GM18867 (cell line): ENCODE results near the gene TAPBPL.

Experiments used
- ATAC-seq: cut with Tn5 transposase; IDR thresholded peaks from one replicate; pipeline ENCODE4 v1.9.1; 2021; ENCODE audit warnings: mild to moderate bottlenecking, moderate library complexity; ENCODE audit not compliant: unreplicated experiment

TAPBPL gene

DNA sequence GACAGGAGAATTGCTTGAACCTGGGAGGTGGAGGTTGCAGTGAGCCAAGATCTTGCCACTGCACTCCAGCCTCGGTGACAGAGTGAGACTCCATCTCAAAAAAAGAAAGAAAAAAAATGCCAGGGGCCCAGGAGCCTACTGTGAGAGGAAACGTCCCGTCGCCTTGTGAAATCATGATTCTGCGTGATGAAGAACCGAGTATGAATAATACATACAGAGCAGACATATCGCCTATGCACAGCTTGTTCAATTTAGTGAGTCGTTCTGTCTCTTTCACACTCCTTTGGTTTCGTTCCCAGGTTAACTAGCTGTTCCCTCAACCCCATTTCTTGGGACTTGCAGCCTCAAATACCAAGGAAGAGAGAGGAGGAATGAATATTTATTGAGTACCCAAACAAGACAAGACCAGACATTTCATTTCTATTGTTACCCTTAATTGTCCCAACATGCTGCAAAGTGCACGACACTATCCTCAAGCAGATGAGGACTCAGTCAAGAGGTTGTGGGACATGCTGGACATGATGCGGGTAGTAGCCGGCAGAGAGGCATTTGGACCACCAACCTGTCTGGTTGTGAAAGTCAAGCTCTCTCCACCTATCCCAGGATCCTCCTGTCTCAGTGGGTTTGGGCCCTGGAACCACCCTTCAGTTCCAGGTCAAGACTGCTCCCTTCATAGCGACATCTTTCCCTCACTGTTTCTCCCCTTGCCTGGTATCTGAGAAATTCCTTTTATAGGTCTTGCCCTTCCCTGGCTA, 15.7 kb upstream of the TAPBPL start:
- no peak for ATAC-seq

DNA sequence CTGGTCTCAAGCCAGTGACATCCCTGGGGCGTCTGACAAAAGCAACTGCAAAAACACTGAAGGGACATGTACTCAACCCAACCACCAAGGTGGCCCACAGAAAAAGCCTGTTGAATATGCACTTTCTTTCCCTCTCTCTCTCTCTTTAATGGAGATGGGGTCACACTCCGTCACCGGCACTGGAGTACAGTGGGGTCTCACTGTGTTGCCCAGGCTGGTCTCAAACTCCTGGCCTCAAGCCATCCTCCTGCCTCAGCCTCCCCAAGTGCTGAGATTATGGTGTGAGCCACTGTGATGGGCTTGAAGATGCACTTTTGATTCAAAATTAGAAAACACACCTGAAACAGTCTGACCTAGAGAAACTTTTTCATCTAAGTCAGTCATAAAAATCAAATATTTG, 14.3 kb upstream of the TAPBPL start:
- no peak for ATAC-seq

DNA sequence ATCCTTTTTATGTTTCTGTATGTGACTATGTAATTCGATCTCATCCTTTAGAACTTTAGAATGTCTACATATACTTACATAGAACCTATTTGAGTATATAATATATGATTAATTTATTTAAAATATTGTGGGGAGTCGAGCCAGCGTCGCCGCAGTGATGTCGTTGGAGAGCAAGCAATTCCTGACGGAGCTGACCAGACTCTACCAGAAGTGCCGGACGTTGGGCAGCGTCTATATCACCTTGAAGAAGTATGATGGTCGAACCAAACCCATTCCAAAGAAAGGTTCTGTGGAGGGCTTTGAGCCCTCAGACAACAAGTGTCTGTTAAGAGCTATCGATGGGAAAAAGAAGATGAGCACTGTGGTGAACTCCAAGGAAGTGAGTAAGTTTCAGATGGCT, 13.5 kb upstream of the TAPBPL start:
- ATAC-seq: no peak

DNA sequence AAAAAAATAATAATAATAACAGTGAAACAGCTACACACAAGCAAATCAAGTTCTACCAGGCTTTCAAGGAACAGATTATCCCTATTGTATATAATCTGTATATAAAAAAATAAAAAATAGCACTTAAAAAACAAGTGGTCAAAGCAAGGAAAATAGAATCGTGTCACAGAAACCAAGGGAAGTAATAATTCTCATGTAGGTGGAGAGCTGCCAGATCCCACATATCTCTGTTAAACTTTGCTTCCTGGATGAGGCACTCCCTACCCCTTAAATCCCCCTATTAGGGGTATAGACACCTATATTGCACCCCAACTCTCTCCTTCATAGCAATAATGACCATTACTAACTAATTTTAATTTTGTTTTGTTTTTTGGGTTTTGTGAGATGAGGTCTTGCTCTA, 11.5 kb upstream of the TAPBPL start:
- ATAC-seq: no peak

DNA sequence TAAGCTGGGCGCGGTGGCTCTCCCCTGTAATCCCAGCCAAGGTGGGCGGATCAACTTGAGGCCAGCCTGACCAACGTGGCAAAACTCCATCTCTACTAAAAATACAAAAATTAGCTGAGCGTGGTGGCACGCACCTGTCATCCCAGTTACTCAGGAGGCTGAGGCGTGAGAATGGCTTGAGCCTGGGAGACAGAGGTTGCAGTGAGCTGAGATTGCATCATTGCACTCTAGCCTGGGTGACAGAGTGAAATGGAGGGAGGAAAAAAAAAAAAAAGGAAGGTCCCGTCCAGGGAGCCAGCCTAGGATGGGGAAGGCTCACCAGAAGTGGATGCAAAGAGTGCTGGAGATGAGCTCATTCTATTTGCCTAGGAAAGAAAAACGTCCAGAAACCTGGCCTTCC, 9.0 kb upstream of the TAPBPL start:
- no peak for ATAC-seq

DNA sequence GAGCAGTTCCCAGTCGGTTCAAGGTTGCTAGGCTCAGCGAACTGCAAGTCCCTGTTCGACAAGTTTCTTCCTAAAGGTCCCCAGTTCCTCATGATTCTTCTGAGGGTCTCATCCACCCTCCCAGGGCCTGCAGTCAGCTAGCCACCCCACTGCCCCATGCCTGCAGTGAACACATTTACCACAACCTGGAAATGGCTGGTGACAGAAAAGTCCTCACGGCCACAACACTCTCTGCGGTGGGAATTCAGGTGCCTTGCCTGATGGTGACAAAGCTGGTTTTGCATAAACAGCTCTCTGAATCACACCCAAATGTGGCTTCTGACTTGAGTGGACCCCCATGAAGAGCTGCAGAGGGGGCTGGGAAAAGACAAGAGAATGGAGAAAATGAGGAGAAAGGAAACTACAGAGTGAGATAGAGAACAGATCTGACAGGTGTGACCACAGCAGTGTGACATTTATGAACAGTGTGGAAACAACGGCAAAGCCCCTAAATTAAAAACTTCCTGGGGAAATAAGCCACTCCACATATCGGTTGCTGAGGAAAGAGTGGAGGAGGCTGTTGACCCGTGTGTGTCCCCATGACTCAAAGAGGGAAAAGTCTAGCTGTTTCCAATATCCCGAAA, 8.4 kb upstream of the TAPBPL start:
- peak; percentile 36 for ATAC-seq

DNA sequence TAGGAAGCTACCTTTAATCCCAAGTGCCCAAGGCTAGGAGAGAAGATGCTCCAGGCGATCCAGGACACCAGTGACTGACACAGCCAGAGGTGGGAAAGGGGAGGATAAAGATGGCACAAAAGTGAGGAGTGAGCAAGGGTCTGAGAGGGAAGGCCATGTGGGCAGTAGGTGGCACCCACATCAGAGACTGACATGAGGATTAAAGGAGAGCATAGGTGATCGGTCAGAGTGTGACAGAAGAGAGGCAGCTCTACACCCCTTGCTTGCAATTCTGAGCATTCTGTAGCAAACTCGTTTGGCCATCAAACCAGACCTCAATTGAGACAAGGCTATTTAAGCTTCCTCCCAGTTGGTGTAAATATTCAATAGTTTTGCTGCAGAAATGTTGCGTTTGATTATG, 7.8 kb upstream of the TAPBPL start:
- no peak for ATAC-seq

DNA sequence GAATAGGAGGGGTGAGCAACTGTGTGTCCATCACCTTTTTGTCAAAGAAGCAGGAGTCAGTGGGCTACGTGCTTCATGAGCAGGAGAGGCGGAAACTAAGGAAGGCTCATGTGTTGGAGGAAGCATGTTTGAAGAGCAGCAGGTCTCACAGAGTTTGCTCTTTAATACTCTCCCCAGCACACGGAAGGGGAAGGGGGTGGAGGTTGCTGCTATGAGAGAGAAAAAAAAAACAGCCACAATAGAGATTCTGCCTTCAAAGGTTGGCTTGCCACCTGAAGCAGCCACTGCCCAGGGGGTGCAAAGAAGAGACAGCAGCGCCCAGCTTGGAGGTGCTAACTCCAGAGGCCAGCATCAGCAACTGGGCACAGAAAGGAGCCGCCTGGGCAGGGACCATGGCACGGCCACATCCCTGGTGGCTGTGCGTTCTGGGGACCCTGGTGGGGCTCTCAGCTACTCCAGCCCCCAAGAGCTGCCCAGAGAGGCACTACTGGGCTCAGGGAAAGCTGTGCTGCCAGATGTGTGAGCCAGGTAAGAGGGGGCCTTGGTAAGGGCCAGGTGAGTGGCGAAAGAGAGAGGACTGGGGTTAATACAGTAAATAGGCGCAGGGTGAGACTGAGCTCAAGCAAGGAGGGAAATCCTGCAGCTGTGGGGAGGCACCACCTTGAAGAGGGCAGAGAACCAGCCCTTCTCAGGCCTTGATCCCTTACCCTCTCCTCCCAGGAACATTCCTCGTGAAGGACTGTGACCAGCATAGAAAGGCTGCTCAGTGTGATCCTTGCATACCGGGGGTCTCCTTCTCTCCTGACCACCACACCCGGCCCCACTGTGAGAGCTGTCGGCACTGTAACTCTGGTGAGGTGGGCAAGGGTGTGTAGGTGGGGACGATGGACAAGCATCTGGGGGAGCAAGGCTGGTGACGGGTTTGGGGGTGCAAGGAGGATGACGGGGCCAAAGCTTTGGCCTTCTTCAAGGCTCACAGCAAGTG, 6.8 kb upstream of the TAPBPL start, which contains the start of gene CD27:
TSS of gene CD27 (plus strand) at position 252 of the 985 bp plus-strand sequence. CDS start at position 393, 141 bp downstream.
- no peak for ATAC-seq

DNA sequence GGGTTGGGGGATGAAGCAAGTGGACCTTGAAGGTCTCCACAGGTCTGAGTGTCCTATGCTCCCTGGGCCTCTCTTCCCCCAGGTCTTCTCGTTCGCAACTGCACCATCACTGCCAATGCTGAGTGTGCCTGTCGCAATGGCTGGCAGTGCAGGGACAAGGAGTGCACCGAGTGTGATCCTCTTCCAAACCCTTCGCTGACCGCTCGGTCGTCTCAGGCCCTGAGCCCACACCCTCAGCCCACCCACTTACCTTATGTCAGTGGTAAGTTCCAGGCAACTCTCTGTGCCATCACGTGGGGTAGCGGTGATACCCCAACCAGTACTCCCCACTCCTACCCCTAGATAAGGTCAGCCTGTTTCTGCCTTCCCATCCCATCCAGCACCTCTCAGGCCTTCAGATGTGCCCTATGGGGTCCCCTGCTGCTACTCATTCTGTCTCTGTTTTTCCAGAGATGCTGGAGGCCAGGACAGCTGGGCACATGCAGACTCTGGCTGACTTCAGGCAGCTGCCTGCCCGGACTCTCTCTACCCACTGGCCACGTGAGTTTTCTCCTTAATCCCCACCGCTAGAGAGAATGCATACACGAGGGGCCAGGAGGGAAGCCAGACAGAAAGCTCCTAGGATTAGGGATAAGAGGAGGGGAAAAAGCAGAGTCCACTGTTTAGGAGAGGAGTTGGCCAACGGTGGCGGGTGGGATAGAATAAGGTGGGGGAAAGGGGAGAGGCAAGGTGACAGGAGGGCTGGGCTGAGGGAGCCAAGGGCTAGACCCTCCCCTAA, 1.6 kb upstream of the TAPBPL start:
- no peak for ATAC-seq

DNA sequence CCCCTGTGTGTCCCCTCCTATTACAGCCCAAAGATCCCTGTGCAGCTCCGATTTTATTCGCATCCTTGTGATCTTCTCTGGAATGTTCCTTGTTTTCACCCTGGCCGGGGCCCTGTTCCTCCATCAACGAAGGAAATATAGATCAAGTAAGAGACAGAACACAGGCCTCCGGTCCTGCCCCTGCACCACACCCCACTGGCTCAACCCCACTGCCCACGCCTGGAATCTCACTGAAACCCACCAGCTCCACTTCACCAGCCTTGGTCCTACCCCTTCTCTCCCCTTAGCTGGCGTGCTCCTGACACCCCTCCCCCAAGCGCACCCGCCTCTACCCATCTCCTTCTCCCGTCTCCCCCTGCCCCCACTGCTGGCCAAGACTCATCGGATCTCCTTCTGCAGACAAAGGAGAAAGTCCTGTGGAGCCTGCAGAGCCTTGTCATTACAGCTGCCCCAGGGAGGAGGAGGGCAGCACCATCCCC, 934 bp upstream of the TAPBPL start:
- no peak for ATAC-seq

DNA sequence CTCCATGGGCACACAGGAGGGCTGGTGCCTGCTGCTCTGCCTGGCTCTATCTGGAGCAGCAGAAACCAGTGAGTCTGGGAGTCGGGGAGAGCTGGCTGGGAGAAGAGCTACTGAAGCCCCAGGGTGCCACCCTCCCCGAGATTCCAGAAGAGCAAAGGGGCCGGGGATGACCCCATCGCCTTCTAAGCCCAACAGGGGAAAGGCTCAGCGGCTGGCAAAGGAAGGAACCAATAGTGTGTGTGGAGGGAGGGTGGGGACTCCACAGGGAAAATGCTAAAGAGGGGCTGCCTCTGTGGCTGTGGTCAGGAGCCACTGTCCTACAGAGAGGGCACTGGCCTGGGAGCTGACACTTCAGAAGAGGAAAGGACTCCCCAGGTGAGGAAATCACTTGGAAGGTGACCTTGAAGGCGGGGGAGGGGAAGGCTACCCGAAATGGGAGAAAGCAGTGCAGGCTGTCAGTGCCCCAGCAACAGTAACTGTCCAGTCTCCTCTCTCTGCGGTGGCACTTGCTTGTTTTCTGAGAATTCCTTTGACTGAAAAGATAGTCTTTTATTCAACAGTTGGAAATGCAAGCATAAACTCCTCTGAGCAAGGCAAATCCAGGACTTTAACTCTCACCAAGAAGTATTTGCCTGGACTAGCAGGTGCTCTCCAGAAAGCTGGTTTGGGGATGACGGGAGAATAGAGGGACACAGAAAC, 552 bp downstream of the TAPBPL start:
- ATAC-seq: no peak

DNA sequence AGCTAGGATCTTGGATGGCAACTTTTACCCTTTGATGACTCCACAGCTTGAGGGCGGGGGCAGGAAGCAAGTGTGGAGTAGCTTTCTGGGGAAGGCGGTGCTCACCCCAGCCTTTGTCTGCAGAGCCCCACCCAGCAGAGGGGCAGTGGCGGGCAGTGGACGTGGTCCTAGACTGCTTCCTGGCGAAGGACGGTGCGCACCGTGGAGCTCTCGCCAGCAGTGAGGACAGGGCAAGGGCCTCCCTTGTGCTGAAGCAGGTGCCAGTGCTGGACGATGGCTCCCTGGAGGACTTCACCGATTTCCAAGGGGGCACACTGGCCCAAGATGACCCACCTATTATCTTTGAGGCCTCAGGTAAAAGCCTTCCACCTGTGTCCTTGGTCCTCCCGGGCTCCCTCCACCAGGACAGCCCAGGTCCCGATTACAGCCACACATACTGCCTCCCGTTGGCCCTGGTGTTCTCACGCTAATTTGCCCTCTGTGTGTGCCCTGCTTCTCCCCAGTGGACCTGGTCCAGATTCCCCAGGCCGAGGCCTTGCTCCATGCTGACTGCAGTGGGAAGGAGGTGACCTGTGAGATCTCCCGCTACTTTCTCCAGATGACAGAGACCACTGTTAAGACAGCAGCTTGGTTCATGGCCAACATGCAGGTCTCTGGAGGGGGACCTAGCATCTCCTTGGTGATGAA, 1.2 kb downstream of the TAPBPL start:
- ATAC-seq: no peak

DNA sequence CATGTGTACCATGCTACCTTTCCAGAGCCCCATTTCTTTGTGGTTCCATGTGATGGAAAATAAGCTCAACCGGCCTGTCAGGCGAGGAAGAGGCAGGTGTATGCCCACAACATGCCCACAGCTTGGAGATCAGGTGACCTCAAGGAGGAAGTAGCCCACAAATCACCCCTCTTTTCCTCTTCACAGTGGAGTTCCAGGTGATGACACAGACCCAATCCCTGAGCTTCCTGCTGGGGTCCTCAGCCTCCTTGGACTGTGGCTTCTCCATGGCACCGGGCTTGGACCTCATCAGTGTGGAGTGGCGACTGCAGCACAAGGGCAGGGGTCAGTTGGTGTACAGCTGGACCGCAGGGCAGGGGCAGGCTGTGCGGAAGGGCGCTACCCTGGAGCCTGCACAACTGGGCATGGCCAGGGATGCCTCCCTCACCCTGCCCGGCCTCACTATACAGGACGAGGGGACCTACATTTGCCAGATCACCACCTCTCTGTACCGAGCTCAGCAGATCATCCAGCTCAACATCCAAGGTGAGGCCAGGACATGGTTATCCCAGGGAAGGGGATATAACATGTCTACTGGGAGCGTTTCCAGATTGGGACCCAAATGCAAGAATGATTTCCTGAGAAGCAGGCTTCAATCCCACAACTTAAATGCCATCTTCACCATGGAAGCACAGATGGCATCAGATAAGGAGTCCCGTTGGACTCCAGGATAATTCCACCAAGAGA, 5.5 kb downstream of the TAPBPL start:
- ATAC-seq: no peak

DNA sequence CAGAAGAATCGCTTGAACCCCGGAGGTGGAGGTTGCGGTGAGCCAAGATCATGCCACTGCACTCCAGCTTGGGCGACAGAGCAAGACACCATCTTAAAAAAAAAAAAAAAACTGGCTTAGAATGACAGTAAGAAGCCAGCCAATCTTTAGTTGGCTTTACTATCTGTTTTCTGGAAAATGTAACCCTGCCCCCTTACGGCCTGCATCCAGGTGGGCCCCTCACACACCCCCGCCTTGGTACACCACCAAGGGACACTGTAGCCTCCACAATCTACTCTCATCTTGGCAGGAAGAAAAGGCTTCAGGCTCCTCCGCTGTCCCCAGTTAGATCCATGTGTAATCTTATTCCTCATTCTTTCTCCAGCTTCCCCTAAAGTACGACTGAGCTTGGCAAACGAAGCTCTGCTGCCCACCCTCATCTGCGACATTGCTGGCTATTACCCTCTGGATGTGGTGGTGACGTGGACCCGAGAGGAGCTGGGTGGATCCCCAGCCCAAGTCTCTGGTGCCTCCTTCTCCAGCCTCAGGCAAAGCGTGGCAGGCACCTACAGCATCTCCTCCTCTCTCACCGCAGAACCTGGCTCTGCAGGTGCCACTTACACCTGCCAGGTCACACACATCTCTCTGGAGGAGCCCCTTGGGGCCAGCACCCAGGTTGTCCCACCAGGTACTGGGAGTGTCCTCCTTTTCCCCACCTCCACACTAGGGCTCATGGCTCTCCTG, 6.6 kb downstream of the TAPBPL start:
- no peak for ATAC-seq

DNA sequence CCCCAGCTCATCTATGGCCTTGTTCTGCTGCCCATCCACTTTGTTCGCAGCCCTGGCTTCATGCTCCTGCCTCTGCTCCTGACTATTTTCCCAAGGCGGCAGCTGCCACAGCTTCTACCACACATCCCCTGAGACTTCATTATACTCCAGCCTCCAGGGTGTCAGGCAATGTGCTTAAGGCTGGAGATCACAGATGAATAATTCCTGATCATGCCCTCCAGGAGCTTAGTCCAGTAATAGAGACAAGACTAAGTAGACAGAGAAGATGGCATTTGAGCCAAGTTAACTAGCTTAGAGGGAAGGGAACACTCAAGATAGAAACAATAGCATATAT, 7.1 kb downstream of the TAPBPL start:
- ATAC-seq: no peak

DNA sequence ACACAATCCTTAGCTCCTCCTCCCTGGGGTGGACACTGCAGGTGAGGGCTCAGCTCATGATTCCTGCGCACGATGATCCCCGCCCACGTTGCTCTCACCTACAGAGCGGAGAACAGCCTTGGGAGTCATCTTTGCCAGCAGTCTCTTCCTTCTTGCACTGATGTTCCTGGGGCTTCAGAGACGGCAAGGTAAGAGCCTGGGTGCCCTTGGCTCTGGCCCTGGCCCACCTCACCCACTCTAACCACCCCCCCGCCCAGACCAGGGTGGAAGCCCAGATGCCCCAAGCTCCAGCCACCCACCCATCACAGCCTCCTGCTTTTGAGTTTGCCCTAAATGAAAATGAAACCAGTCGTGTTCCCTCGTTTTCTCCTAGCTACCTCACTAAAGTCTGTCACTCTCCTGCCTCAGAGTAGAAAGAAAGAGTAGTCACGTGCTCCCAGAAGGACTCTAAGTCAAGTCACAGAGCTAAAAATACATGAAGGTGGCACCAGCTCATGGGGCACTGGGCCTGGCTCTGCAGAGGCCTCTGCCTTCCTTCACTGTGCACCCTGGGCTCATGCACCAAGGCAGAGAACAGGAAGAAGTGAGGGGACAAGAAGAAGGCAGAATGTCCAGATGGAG, 9.0 kb downstream of the TAPBPL start:
- ATAC-seq: no peak

DNA sequence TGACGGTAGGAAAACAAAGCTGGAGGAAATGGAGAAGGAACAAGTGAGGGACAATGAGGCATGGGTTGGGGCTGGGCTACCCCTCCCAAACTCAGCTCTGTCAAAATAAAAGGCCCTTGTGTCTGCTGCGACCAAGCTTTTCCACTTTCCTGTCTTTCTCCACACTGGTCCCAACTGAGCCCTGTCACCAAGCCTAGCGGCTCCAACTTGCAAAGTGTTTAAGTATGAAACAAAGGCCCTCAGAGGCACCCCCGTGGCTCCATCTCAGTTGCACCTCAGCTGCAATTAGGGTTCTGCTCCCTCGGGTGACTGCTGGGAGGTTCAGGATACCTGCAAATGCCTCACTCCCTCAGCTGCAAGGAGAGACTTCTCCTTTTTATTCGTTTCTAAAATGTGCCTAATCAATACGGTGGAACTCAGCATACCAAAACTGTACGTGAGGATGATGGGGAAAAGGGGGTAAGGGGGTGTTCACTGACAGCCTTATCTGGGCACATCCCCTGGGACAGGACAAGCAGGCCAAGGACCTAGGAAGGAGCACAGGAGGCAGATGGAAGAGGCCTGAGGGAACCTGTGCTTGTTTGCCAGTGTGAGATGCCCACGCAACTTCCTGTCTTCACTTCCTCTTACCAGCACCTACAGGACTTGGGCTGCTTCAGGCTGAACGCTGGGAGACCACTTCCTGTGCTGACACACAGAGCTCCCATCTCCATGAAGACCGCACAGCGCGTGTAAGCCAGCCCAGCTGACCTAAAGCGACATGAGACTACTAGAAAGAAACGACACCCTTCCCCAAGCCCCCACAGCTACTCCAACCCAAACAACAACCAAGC, 9.8 kb downstream of the TAPBPL start:
- peak; percentile 69 for ATAC-seq
